IMR-90 (cell line): Measurements from ENCODE around the gene PDXDC1. TPM values are rescaled to one million over a fixed set of nuclear protein-coding genes. Genes with fewer than 3 reads are reported as not detected.

Experiments used
- ATAC-seq: fragments of 200-7000 bp; cut with Tn5 transposase; 2 replicates; pipeline ENCODE4 v1.9.1; 2020; ENCODE audit warnings: low read depth, mild to moderate bottlenecking, moderate library complexity
- BruUV-seq: library from RNA; stranded (reverse); fragments of 400-500 nt; replicated peaks from 2 replicates; lab custom pipeline; 2021; lab: Mats Ljungman, UMichigan
- CTCF ChIA-PET: fragments of 300-600 bp; formaldehyde crosslinking; extraction: SDS; loops from one replicate; lab custom pipeline; 2021; ENCODE audit warnings: antibody characterized with exemption; lab: Yijun Ruan, JAX
- POLR2A ChIA-PET: fragments of 300-600 bp; sonication (Branson Sonifier 250); formaldehyde crosslinking; loops from one replicate; lab custom pipeline; 2022; ENCODE audit warnings: antibody characterized with exemption; ENCODE audit not compliant: unreplicated experiment; lab: Charles Lee
- DNase-seq: peaks from one replicate; pipeline ENCODE4 v3.0.0; 2013
- H2AFZ ChIP-seq: replicated peaks from 2 replicates; pipeline ENCODE3; 2013; ENCODE audit warnings: low read length, mild to moderate bottlenecking; ENCODE audit not compliant: poor library complexity
- H2AK5ac ChIP-seq: 2 replicates; pipeline ENCODE4 v1.6.1; 2013; ENCODE audit warnings: low read depth, low read length, inconsistent platforms
- H2AK9ac ChIP-seq: replicated peaks from 2 replicates; pipeline ENCODE3; 2013; ENCODE audit warnings: mild to moderate bottlenecking, low read depth, low read length, moderate library complexity; ENCODE audit not compliant: poor library complexity
- H2BK120ac ChIP-seq: 2 replicates; pipeline ENCODE4 v1.6.1; 2013; ENCODE audit warnings: low read depth, low read length, inconsistent platforms
- H2BK15ac ChIP-seq: 3 replicates; pipeline ENCODE4 v1.6.1; 2013; ENCODE audit warnings: low read depth, low read length, inconsistent platforms
- H2BK20ac ChIP-seq: 2 replicates; pipeline ENCODE4 v1.6.1; 2013; ENCODE audit warnings: low read depth, mild to moderate bottlenecking, inconsistent platforms, low read length, moderate library complexity
- H2BK5ac ChIP-seq: 2 replicates; pipeline ENCODE4 v1.6.1; 2013; ENCODE audit warnings: mild to moderate bottlenecking, low read depth, low read length, inconsistent platforms; ENCODE audit not compliant: poor library complexity, severe bottlenecking
- H3K14ac ChIP-seq: replicated peaks from 2 replicates; pipeline ENCODE4 v1.6.1; 2013; ENCODE audit warnings: low read depth, low read length, inconsistent platforms
- H3K18ac ChIP-seq: 2 replicates; pipeline ENCODE4 v1.6.1; 2013; ENCODE audit warnings: low read depth, low read length, control low read depth
- H3K23ac ChIP-seq: 2 replicates; pipeline ENCODE4 v1.6.1; 2013; ENCODE audit warnings: low read depth, low read length, inconsistent platforms
- H3K27ac ChIP-seq: 2 replicates; pipeline ENCODE4 v1.5.1; 2013; ENCODE audit warnings: mild to moderate bottlenecking, control low read depth, low read length; ENCODE audit not compliant: insufficient read depth
- H3K27me3 ChIP-seq: 2 replicates; pipeline ENCODE4 v1.6.1; 2013; ENCODE audit warnings: low read length; ENCODE audit not compliant: control insufficient read depth, insufficient read depth
- H3K36me3 ChIP-seq: 2 replicates; pipeline ENCODE4 v1.6.1; 2013; ENCODE audit warnings: low read length, mixed read lengths; ENCODE audit not compliant: control insufficient read depth, insufficient read depth
- H3K4ac ChIP-seq: 2 replicates; pipeline ENCODE4 v1.6.1; 2013; ENCODE audit warnings: low read depth, low read length, inconsistent platforms
- H3K4me1 ChIP-seq: 2 replicates; pipeline ENCODE4 v1.6.1; 2013; ENCODE audit warnings: low read length, mixed read lengths; ENCODE audit not compliant: control insufficient read depth, insufficient read depth
- H3K4me2 ChIP-seq: 2 replicates; pipeline ENCODE4 v1.6.1; 2013; ENCODE audit warnings: low read depth, mild to moderate bottlenecking, control low read depth, low read length, moderate library complexity
- H3K4me3 ChIP-seq: 2 replicates; pipeline ENCODE4 v1.5.1; 2013; ENCODE audit warnings: low read depth, mild to moderate bottlenecking, control low read depth, low read length, moderate library complexity; ENCODE audit not compliant: insufficient read depth
- H3K56ac ChIP-seq: 2 replicates; pipeline ENCODE4 v1.6.1; 2013; ENCODE audit warnings: low read length, inconsistent platforms; ENCODE audit not compliant: insufficient read depth; ENCODE audit errors: extremely low read depth
- H3K79me1 ChIP-seq, 2 experiments: 2 replicates each; pipeline ENCODE4 v1.6.1; 2013; ENCODE audit warnings: low read length in 2 of 2, inconsistent platforms in 1 of 2, low read depth in 1 of 2
- H3K9ac ChIP-seq: 2 replicates; pipeline ENCODE4 v1.6.1; 2013; ENCODE audit warnings: low read depth, low read length, control low read depth
- H3K9me1 ChIP-seq: 2 replicates; pipeline ENCODE4 v1.6.1; 2013; ENCODE audit warnings: low read length, inconsistent platforms; ENCODE audit not compliant: insufficient read depth
- H3K9me3 ChIP-seq: 2 replicates; pipeline ENCODE4 v1.6.1; 2013; ENCODE audit warnings: low read length; ENCODE audit not compliant: control insufficient read depth, insufficient read depth
- H4K20me1 ChIP-seq: 2 replicates; pipeline ENCODE4 v1.6.1; 2013; ENCODE audit warnings: low read length, inconsistent platforms; ENCODE audit not compliant: insufficient read depth
- H4K5ac ChIP-seq: 2 replicates; pipeline ENCODE4 v1.6.1; 2013; ENCODE audit warnings: mild to moderate bottlenecking, low read depth, low read length, control low read depth
- H4K8ac ChIP-seq, 2 experiments: 2 replicates each; pipeline ENCODE4 v1.6.1; 2013; ENCODE audit warnings: low read depth in 2 of 2, low read length in 2 of 2, control low read depth in 1 of 2, inconsistent platforms in 1 of 2
- H4K91ac ChIP-seq: 2 replicates; pipeline ENCODE4 v1.6.1; 2013; ENCODE audit warnings: low read depth, low read length, inconsistent platforms; ENCODE audit not compliant: insufficient read depth
- BHLHE40 ChIP-seq: fragments of 150-350 bp; IDR thresholded peaks from 2 replicates; pipeline ENCODE4 v1.6.1; 2016; ENCODE audit warnings: mild to moderate bottlenecking, low read depth, low read length
- CEBPB ChIP-seq: IDR thresholded peaks from 2 replicates; pipeline ENCODE4 v1.6.1; 2012; ENCODE audit warnings: low read depth, low read length, improper control_type of control experiment
- CHD1 ChIP-seq: IDR thresholded peaks from 2 replicates; pipeline ENCODE4 v1.6.1; 2012; ENCODE audit warnings: low read depth, low read length, improper control_type of control experiment
- CTCF ChIP-seq: conservative IDR thresholded peaks from 2 replicates; pipeline ENCODE4 v1.5.1; 2012; ENCODE audit warnings: mild to moderate bottlenecking, low read depth, low read length, improper control_type of control experiment
- ELK1 ChIP-seq: fragments of 150-350 bp; IDR thresholded peaks from 2 replicates; pipeline ENCODE4 v1.6.1; 2016; ENCODE audit warnings: low read depth, mild to moderate bottlenecking, low read length, moderate library complexity, borderline replicate concordance
- FOS ChIP-seq: fragments of 150-350 bp; IDR thresholded peaks from 2 replicates; pipeline ENCODE4 v1.6.1; 2016; ENCODE audit warnings: low read depth, low read length
- MAFK ChIP-seq: IDR thresholded peaks from 2 replicates; pipeline ENCODE4 v1.6.1; 2012; ENCODE audit warnings: low read depth, low read length, improper control_type of control experiment
- MAZ ChIP-seq: IDR thresholded peaks from 2 replicates; pipeline ENCODE4 v1.6.1; 2012; ENCODE audit warnings: low read depth, mild to moderate bottlenecking, low read length, improper control_type of control experiment, moderate library complexity, borderline replicate concordance
- MXI1 ChIP-seq: IDR thresholded peaks from 2 replicates; pipeline ENCODE4 v1.6.1; 2012; ENCODE audit warnings: low read depth, mild to moderate bottlenecking, low read length, moderate library complexity, borderline replicate concordance
- POLR2A ChIP-seq: IDR thresholded peaks from 2 replicates; pipeline ENCODE4 v1.6.1; 2012; ENCODE audit warnings: mild to moderate bottlenecking, low read depth, low read length
- RAD21 ChIP-seq: IDR thresholded peaks from 2 replicates; pipeline ENCODE4 v1.6.1; 2012; ENCODE audit warnings: low read length, improper control_type of control experiment
- RCOR1 ChIP-seq: IDR thresholded peaks from 2 replicates; pipeline ENCODE4 v1.6.1; 2012; ENCODE audit warnings: mild to moderate bottlenecking, low read length, improper control_type of control experiment; ENCODE audit not compliant: insufficient replicate concordance
- RFX5 ChIP-seq: IDR thresholded peaks from 2 replicates; pipeline ENCODE4 v1.8.0; 2012; ENCODE audit warnings: low read depth, mild to moderate bottlenecking, low read length, moderate library complexity
- SMC3 ChIP-seq: fragments of 150-350 bp; IDR thresholded peaks from 2 replicates; pipeline ENCODE4 v1.6.1; 2016; ENCODE audit warnings: low read depth, mild to moderate bottlenecking, antibody characterized with exemption, low read length, moderate library complexity
- USF2 ChIP-seq: fragments of 150-350 bp; IDR thresholded peaks from 2 replicates; pipeline ENCODE4 v1.6.1; 2017; ENCODE audit warnings: mild to moderate bottlenecking, antibody characterized with exemption, low read length, low read depth
- WGBS, 2 experiments: methylation state at CpG; one replicate each; pipeline versions ENCODE4 v1.1.5 to v1.1.7; 2013; ENCODE audit warnings: missing lambda C conversion rate in 2 of 2; ENCODE audit not compliant: insufficient read length in 1 of 2; ENCODE audit errors: extremely low coverage in 2 of 2; 5-methylcytosine and 5-hydroxymethylcytosine counted together
- dilution Hi-C: fragments of 300-500 bp; cut with HindIII; formaldehyde crosslinking; loops from one replicate; pipeline ENCODE4 v1.14.3; 2018; ENCODE audit warnings: low sequenced_read_pairs; ENCODE audit not compliant: unreplicated experiment
- in situ Hi-C: fragments of 300-500 bp; cut with MboI; formaldehyde crosslinking; loops from 3 replicates; pipeline ENCODE4 v1.14.3; 2019; ENCODE audit warnings: low sequenced_read_pairs, inconsistent platforms, mixed read lengths
- intact Hi-C: fragments of 100-400 bp; cut with micrococcal nuclease; formaldehyde crosslinking; loops from 2 replicates; pipeline ENCODE4 v1.10.0; 2022
- polyA plus RNA-seq, 3 experiments: library from polyadenylated mRNA; depleted of rRNA; stranded (reverse); fragments of >200 nt; gene quantifications; 2 replicates each; pipeline ENCODE4 v1.2.3, GENCODE V29; 2012; ENCODE audit warnings: low replicate concordance in 1 of 3
- total RNA-seq: library from RNA; depleted of rRNA; stranded (reverse); fragments of >200 nt; gene quantifications from 2 replicates; pipeline ENCODE4 v1.2.3, GENCODE V29; 2012

Gene PDXDC1
- total and polyA plus RNA-seq, 2 of the 4 experiments (the other 2 are of a cell fraction) = 68.7 to 117 TPM

GRCh38 chr16:15057681-15058417 is 83.0 kb downstream of the PDXDC1 start:
- CTCF ChIA-PET = interaction anchor here (0.5 kb wide), 1 partner anchor 94 kb away, joined by 4 read pairs; no protein-coding TSS in a partner anchor
- dilution Hi-C loops = no loop called here
- Histone ChIP-seq H3K79me1 (peaks cover 14 to 28% of the 10 kb centered on the region in 2 experiments), H3K14ac (no peak overlapping the region), H3K56ac (no peak overlapping the region), H4K91ac (no peak overlapping the region), H4K8ac (no peak overlapping the region), H2BK15ac (no peak overlapping the region), H4K20me1 (no peaks in the 10 kb centered on the region; the same call in none of the 2 replicates), H2AFZ (no peak overlapping the region), H3K4me2 (no peak overlapping the region), H4K5ac (no peak overlapping the region), H3K4me3 (no peak overlapping the region), H3K4me1 (peaks cover 5% of the 10 kb centered on the region; the same call in 1 of the 2 replicates), H3K27ac (no peak overlapping the region), H3K18ac (no peak overlapping the region), H3K9me3 (no peaks in the 10 kb centered on the region), H3K36me3 (peaks cover 24% of the 10 kb centered on the region), H2BK5ac (no peak overlapping the region), H3K23ac (no peak overlapping the region), H2AK5ac (no peak overlapping the region), H3K4ac (no peak overlapping the region), H3K9ac (no peak overlapping the region), H2BK20ac (no peak overlapping the region), H2AK9ac (no peak overlapping the region), H3K9me1 (peaks cover 5% of the 10 kb centered on the region), H3K27me3 (no peaks in the 10 kb centered on the region), H2BK120ac (no peak overlapping the region)
- BruUV-seq = no TSS peak
- ATAC-seq = no peak
- 100% methylated on average over 1 of the region's 7 CpGs; no CpG with 5 or more reads in 1 of the 2 experiments for WGBS, 2 experiments
- in situ Hi-C loops = no loop called here
- intact Hi-C loops = no loop called here
- DNase-seq = no peak
- POLR2A ChIA-PET = no interaction called here
- no peak for TF ChIP-seq RCOR1
- no peak for TF ChIP-seq POLR2A
- no peak for TF ChIP-seq CTCF
- TF ChIP-seq CEBPB = no peak
- TF ChIP-seq RFX5 = no peak
- TF ChIP-seq MAFK = no peak
- no peak for TF ChIP-seq USF2
- TF ChIP-seq MAZ = no peak
- TF ChIP-seq RAD21 = no peak
- no peak for TF ChIP-seq MXI1
- no peak for TF ChIP-seq FOS
- TF ChIP-seq SMC3 = no peak
- TF ChIP-seq CHD1 = no peak
- no peak for TF ChIP-seq BHLHE40
- TF ChIP-seq ELK1 = no peak
